NCI-H2107 treated with DMSO at 0.1 percent for 48 hours (cell line): ENCODE data around the gene PDIA3.
"Not testable (repeated sequence)": the region's sequence is repeated elsewhere in the genome, so short reads cannot be mapped to it uniquely, and the experiment has no call there.

ENCODE experiments used
- DNase-seq: peaks from one replicate; lab custom pipeline; 2025; ENCODE audit not compliant: unreplicated experiment; lab: John Stamatoyannopoulos, UW

The PDIA3 gene

GRCh38 chr15:43776101-43776717 lies 30.0 kb downstream of the PDIA3 start:
- peak; percentile 31 for DNase-seq

DNA sequence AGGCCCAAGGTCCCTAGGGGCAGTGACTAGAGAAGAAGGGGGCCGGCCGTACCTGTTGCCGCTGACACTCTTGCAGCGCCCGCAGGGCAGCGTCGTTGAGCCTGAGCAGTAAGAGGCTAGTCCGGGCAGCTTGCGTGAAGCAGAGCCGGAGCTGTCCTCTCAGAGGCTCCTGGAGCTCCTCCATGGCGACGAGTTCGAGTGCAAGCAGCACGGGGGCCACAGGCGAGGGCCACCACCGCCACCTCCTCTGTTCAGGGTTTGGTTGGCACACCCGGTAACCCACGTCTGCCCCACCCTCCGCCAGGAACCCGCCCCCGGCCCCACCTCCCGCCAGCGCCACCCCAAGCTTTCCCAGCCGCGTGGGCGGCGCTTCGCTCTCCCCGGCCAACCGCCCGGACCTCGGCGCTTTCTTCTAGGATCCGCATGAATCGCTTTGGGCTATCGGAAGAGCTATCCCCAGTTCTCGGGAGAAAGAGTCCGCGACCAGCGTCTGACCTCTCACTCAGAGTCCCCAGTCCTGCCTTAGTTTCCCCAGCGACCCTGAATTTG lies 30.6 kb downstream of the PDIA3 start, which contains the start of gene ELL3:
ELL3 (minus strand) TSS at position 249 of the 549 bp plus-strand sequence; CDS start at position 184, 65 bp downstream.
- DNase-seq = peak; percentile 62

DNA sequence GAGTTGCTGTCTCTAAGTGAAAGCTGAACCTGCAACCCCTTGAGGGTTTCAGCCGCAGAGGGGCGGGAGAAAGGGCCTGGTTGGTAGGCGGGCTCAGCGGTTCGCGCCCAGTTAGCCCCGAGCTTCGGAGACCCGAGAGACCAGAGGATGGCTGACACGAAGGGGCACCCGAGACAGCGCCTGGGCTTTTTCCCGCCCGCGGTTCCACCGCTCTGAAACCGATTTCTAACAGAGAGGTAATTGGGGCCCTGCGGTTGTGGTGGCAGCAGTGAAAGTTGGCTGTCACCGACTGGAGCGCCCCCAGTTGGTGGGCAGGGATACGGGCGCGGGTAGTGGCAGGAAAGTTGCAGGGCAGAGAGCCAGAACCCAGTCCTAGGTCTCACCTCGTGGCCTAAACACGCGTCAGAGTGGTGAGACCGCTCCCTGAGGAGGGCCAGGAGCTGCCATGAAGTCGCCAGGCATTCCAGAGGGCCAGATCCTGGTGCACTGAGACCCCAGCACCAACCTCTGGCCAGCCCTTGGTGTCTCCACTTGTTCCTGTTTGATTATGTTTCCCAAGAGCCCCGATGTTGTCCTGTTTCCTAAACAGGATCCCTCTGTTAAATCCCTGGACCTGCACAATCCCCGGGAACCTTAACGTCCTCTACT lies 31.2 kb downstream of the PDIA3 start:
- peak; percentile 72 for DNase-seq

DNA sequence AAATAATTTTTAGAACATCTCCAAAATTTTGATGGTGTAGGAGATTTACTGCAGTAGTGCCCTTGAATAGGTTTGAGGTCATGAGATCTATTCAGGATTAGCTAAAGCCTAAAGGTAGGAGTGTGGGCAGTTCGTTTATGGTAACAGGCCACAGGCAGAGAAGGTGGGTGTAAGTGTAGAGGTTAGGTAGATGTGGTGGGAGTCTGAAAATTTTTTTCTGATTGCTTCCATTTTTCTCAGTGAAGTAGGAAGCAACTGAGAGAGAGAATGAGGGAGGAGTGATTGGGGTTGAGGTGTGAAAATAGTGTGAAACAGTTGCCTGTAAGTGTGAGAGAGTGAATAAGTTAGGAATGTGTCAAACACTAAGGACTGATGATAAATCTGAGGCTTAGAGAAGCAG lies 32.8 kb downstream of the PDIA3 start:
- no peak for DNase-seq

GRCh38 chr15:43789409-43789808 lies 43.2 kb downstream of the PDIA3 start:
- no peak for DNase-seq

GRCh38 chr15:43791993-43792760 lies 45.9 kb downstream of the PDIA3 start, which contains the start of gene SERF2:
TSS of gene SERF2 (plus strand) at chr15:43792320. CDS start at chr15:43792377, 57 bp downstream.
- peak; percentile 85 for DNase-seq

DNA sequence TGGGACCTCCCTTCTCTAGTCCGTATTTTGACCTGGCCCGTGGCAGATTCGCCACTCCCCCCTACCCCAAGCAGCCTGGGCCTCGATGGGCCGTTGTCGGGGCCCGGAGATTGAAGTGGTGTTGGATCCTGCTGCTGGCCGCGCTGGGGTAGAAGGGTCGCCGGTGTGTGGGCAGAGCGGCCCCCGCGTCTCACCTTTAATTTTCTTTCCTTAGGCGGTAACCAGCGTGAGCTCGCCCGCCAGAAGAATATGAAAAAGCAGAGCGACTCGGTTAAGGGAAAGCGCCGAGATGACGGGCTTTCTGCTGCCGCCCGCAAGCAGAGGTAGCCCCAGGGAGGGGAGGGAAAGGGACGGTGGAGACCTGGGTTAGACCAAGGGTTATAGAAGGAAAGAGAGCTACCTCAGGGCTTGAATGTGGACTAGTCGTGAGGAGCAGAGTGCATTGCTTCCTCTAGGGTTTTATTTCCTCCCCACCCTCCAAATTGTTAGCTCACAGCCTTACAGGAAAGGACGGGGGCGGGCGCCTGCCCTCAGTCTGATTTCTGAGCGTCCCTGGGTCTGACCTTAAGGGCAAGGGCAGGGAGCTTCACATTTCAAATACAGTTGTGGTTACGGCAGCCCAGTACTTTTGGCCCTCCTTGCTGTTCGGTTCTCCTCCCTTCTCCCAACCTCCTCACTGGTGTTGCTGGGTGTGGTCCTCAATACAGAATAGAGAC lies 46.7 kb downstream of the PDIA3 start:
- no peak for DNase-seq

DNA sequence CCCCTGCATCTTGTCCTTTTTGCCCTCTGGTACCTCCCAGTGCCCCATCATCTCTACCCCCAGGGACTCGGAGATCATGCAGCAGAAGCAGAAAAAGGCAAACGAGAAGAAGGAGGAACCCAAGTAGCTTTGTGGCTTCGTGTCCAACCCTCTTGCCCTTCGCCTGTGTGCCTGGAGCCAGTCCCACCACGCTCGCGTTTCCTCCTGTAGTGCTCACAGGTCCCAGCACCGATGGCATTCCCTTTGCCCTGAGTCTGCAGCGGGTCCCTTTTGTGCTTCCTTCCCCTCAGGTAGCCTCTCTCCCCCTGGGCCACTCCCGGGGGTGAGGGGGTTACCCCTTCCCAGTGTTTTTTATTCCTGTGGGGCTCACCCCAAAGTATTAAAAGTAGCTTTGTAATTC lies 47.4 kb downstream of the PDIA3 start:
- DNase-seq = no peak

- no peak for DNase-seq
These were observed 48.2 kb downstream of the PDIA3 start for GRCh38 chr15:43794269-43795037.

DNA sequence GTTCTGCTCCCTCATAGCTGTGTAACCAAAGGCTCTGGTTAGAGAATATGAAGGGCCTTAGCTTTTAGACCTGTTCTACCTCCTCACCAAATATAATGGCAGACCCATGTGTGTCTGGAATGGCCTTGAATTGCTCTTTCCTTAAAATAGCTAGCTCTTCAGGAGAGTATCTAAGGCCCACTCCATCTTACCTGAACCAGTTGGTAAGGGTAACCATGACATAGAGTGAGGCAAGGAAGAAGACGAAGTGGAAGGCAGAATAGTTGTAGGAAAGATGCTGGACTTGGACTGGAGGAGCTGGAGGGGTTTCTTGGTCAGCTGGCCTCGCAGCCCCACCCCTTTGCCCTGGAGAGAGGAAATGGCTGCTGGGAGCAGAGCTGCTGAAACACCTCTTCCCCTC lies 49.0 kb downstream of the PDIA3 start:
- DNase-seq = no peak

GRCh38 chr15:43795997-43796396 lies 49.8 kb downstream of the PDIA3 start:
- DNase-seq = no peak

GRCh38 chr15:43796566-43796965 lies 50.3 kb downstream of the PDIA3 start:
- no peak for DNase-seq

DNA sequence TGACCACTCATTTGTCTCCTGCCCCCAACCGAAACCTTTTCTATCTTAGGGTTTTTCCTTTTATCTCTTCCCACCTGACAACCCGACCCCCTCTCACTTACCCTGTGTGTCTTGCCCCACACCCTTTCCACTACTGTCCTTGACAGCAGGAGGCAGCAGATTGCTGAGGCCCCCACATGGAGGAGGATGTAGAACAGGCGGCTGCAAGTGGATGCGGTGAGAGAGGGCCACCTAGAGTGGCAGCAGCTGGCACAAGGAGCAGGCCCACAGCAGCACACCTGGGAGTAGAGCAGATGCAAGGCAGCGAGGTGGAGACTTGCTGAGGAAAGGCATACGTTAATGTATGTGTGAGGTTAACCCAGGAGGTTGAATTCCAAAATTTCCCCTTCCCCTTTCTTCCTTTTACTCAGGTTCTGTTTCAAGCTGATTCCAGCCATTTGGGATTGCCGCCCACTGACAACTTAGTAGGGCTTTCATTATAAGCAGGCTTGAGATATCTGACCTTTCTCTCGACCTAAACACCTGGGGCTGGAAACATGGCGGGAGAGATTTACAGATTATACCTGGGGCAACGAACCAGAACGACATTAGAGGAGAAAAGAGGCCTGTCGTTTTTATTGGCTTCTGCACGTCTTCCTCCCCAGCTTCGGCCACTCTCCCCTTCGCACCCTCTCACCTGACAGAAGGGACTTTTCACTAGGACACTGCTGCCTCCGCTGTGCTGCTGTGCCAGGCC lies 53.1 kb downstream of the PDIA3 start:
- DNase-seq = peak; percentile 60

GRCh38 chr15:43799945-43800285 lies 53.7 kb downstream of the PDIA3 start, which contains the start of gene SERINC4:
TSS of gene SERINC4 (minus strand) at chr15:43800220. CDS start at chr15:43799986, 234 bp downstream.
- DNase-seq = no peak

DNA sequence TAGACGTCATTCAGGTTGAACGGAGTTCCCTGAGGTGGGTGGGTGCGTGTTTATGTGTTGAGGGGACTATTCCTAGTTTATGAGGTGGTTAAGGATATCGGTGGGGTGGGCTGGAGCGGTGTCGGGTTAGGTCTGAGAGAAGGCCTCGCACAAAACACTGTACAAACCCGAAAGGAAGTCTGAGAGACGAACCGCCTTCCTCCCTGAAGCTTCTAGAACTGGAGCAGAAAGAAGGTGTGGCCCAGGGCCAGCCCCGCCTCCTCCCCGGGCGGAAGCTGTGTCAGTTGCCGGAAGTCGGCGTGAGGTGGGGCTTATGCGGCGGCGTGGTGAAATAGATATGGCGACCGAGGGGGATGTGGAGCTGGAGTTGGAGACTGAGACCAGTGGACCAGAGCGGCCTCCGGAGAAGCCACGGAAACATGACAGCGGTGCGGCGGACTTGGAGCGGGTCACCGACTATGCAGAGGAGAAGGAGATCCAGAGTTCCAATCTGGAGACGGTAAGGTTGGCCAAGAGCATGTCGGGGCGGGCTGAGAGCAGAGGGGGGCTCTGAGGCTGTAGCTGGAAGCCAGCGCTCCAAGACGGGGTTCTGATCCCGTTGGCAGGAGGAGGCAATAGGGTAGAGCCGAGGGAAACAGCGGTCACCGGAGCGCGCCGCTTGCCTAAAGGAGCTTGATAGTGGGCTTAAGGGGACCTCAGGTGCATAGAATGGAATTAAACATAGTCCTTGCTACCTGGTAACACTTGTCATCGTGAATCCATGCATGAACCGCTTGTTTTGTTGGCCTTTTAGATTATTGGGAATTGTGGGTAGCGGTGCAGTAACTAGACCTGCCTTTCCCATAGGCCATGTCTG lies 54.3 kb downstream of the PDIA3 start, which contains the start of gene HYPK:
HYPK (plus strand) TSS at position 314 of the 856 bp plus-strand sequence; CDS start at position 338, 24 bp downstream.
- peak; percentile 36 for DNase-seq

DNA sequence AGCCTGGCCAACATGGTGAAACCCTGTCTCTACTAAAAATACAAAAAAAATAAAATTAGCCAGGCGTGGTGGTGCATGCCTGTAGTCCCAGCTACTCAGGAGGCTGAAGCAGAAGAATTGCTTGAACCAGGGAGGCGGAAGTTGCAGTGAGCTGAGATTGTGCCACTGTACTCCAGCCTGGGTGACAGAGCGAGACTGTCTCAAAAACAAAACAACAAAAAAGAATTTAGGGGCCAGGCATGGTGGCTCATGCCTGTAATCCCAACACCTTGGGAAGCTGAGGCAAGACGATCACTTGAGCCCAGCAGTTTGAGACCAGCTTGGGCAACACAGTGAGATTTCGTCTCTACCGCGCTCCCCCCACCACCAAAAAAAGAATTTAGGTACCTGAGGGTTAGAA lies 56.4 kb downstream of the PDIA3 start:
- DNase-seq = not testable (repeated sequence)

- no peak for DNase-seq
These were observed 62.3 kb downstream of the PDIA3 start for GRCh38 chr15:43808435-43808950.

DNA sequence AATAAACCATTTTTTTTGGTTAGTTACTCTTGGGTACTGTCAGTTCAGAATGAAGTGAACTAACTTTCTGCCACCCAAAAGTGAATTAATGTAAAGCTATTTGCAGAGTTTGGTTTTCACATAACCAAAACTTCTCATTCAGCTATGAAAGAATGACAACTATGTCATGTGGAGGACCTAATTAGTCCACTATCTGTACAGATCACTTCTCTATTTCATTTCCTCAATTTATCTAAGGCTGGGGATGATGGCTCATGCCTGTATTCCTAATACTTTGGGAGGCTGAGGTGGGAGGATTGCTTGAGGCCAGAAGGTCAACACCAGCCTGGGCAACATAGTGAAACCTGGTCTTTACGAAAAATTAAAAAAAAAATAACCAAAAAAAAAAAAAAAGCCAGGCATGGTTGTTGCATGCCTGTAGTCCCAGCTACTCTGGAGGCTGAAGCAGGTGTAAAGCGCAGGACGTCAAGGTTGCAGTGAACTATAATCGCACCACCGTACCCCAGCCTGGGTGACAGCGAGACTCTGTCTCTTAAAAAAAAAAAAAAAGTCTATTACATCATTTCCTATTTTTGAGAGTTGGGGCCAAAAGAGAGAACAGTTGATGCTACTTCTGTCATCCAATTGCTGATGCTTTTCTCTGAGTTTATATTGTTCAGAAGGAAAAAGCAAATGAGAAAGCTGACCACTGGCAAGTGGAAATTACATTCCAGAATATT lies 62.9 kb downstream of the PDIA3 start:
- no peak for DNase-seq
